ENCODE results near the gene RNPEPL1.

DNA sequence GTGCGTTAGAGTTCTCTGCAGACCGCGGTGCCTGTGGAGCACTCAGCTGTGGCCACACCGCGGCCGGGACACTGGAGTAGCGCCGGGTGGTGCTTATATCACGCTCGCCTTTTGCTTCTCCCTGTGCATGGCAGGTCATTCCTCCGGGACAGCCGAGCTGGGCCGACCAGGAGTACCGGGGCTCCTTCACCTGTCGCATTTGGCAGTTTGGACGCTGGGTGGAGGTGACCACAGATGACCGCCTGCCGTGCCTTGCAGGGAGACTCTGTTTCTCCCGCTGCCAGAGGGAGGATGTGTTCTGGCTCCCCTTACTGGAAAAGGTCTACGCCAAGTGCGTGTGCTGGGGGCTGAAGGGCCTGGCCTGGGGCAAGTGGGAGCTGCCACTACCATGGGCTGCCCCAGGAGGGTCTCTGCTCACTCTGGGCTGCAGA lies 22.4 kb downstream of the RNPEPL1 start:
- TF ChIP-seq CTCF (IDR thresholded peaks at IDR 0.05; ENCODE audit: low read length) (no peak), EZH2 (optimal IDR thresholded peaks at IDR 0.05; ENCODE audit: low read depth, low read length) (no peak)

Data from MM.1S (cell line).